A673 (cell line): Measurements from ENCODE around the gene KCNMA1. TPM values are rescaled to one million over a fixed set of nuclear protein-coding genes. Genes with fewer than 3 reads are reported as not detected.

Experiments used
- BruUV-seq: library from RNA; stranded (reverse); fragments of 400-500 nt; replicated peaks from 2 replicates; lab custom pipeline; 2021; lab: Mats Ljungman, UMichigan
- CTCF ChIA-PET: fragments of 300-600 bp; sonication (Branson Sonifier 250); formaldehyde crosslinking; loops from one replicate; lab custom pipeline; 2022; ENCODE audit warnings: antibody characterized with exemption; lab: Charles Lee
- POLR2A ChIA-PET: fragments of 300-600 bp; sonication (Branson Sonifier 250); formaldehyde crosslinking; loops from one replicate; lab custom pipeline; 2022; ENCODE audit warnings: antibody characterized with exemption; ENCODE audit not compliant: low non-redundant PET; lab: Charles Lee
- DNase-seq: peaks from one replicate; pipeline ENCODE4 v3.0.0-alpha.2; 2015; ENCODE audit warnings: low spot score
- H3K27ac ChIP-seq: fragments of 200-600 bp; sonication (generic); 2 replicates; pipeline ENCODE4 v1.5.1; 2016; ENCODE audit warnings: mixed run types, low read depth, mild to moderate bottlenecking, mixed read lengths, antibody characterized with exemption, low read length; ENCODE audit not compliant: poor library complexity, severe bottlenecking
- H3K27me3 ChIP-seq: fragments of 200-600 bp; sonication (generic); replicated peaks from 2 replicates; pipeline ENCODE4 v1.6.1; 2017; ENCODE audit warnings: mixed run types, low read depth, mild to moderate bottlenecking, mixed read lengths, antibody characterized with exemption, low read length; ENCODE audit not compliant: insufficient read depth, poor library complexity
- H3K36me3 ChIP-seq: fragments of 200-600 bp; sonication (generic); 2 replicates; pipeline ENCODE4 v1.6.1; 2016; ENCODE audit warnings: mixed run types, mild to moderate bottlenecking, mixed read lengths, antibody characterized with exemption, low read length; ENCODE audit not compliant: insufficient read depth, poor library complexity, severe bottlenecking
- H3K4me1 ChIP-seq: fragments of 200-600 bp; sonication (generic); 2 replicates; pipeline ENCODE4 v1.6.1; 2017; ENCODE audit warnings: mixed run types, mild to moderate bottlenecking, mixed read lengths, antibody characterized with exemption, low read length; ENCODE audit not compliant: insufficient read depth, poor library complexity, severe bottlenecking
- H3K4me3 ChIP-seq: fragments of 200-600 bp; sonication (generic); 2 replicates; pipeline ENCODE4 v1.5.1; 2016; ENCODE audit warnings: low read depth, mixed run types, mild to moderate bottlenecking, mixed read lengths, low read length; ENCODE audit not compliant: poor library complexity, severe bottlenecking
- H3K9me3 ChIP-seq: fragments of 200-600 bp; sonication (generic); 2 replicates; pipeline ENCODE4 v1.6.1; 2016; ENCODE audit warnings: mixed run types, low read depth, mild to moderate bottlenecking, mixed read lengths, antibody characterized with exemption, low read length; ENCODE audit not compliant: poor library complexity, severe bottlenecking
- EZH2 ChIP-seq: fragments of 200-600 bp; sonication (generic); IDR thresholded peaks from 2 replicates; pipeline ENCODE4 v1.6.1; 2017; ENCODE audit warnings: borderline replicate concordance, low read depth, mild to moderate bottlenecking, mixed read lengths, antibody characterized with exemption, low read length; ENCODE audit not compliant: poor library complexity, severe bottlenecking
- intact Hi-C: fragments of 100-400 bp; cut with micrococcal nuclease; formaldehyde crosslinking; loops from one replicate; pipeline ENCODE4 v1.10.0; 2022; ENCODE audit not compliant: unreplicated experiment
- total RNA-seq: library from RNA; stranded (reverse); gene quantifications from 2 replicates; pipeline ENCODE4 v1.2.3, GENCODE V29; 2021
- TF ChIP-seq, protein P1 (sequence below): fragments of 300-800, 200-600 bp; sonication (generic); conservative IDR thresholded peaks from 2 replicates; pipeline ENCODE4 v1.5.1; 2017; ENCODE audit warnings: low read depth, mild to moderate bottlenecking, antibody characterized with exemption, low read length, moderate library complexity, mixed read lengths

Gene KCNMA1
- total RNA-seq, 1 experiment from 2014 or later = 0.84 TPM

DNA sequence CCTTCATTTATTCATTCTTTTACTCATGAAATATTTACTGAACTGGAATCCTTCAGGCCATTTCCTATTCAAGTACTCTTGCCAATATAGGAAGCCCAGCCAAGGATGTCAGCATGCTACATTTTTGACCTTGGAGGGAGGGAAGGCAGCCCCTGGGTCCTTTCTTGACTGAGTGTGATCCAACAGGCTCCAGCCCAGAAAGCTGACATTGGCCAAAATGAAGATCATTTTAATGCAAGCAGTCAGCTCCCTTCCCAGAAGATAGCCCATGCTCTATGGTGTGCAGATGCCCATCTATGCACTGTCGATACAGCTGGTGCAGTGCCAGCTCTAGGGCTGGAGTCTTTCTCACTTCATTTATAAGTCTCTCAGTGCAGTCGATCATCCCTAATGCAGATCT is 646.0 kb downstream of the KCNMA1 start:
- H3K36me3 ChIP-seq = no peaks in the 10 kb centered on the region
- BruUV-seq = no TSS peak
- intact Hi-C loops = no loop called here
- CTCF ChIA-PET = no interaction called here
- no peak overlapping the region for H3K4me3 ChIP-seq
- POLR2A ChIA-PET = no interaction called here
- TF ChIP-seq, protein P1, sequence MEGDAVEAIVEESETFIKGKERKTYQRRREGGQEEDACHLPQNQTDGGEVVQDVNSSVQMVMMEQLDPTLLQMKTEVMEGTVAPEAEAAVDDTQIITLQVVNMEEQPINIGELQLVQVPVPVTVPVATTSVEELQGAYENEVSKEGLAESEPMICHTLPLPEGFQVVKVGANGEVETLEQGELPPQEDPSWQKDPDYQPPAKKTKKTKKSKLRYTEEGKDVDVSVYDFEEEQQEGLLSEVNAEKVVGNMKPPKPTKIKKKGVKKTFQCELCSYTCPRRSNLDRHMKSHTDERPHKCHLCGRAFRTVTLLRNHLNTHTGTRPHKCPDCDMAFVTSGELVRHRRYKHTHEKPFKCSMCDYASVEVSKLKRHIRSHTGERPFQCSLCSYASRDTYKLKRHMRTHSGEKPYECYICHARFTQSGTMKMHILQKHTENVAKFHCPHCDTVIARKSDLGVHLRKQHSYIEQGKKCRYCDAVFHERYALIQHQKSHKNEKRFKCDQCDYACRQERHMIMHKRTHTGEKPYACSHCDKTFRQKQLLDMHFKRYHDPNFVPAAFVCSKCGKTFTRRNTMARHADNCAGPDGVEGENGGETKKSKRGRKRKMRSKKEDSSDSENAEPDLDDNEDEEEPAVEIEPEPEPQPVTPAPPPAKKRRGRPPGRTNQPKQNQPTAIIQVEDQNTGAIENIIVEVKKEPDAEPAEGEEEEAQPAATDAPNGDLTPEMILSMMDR = no peak
- no peak for TF ChIP-seq EZH2
- no peak for DNase-seq
- no peaks in the 10 kb centered on the region for H3K9me3 ChIP-seq
- H3K27me3 ChIP-seq = peaks cover 7% of the 10 kb centered on the region
- no peaks in the 10 kb centered on the region for H3K4me1 ChIP-seq
- no peak overlapping the region for H3K27ac ChIP-seq

DNA sequence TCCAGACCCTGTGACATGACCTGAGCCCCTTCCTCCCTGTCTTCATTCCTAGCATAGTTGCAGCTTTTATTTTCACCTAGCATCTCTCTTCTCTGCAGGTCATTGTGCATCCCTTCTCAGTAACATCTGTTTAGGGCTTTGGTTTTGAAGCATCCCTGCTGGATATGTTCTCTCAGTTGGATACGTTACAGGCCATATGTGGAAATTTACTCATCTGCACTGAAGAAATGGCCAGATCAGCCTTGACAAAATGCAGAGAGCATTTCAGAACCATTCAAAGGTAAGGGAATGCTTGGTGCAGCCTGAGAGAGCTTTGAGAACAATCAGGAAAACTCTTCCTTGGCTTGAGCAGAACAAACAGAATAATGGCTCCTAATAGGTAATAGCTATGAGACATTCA is 647.0 kb downstream of the KCNMA1 start:
- Histone ChIP-seq H3K36me3 (no peaks in the 10 kb centered on the region), H3K27ac (no peak overlapping the region), H3K4me1 (no peaks in the 10 kb centered on the region), H3K27me3 (peaks cover 7% of the 10 kb centered on the region), H3K4me3 (no peak overlapping the region), H3K9me3 (no peaks in the 10 kb centered on the region)
- ChIA-PET POLR2A (no interaction called here), CTCF (no interaction called here)
- intact Hi-C loops = no loop called here
- BruUV-seq = no TSS peak
- no peak for DNase-seq
- TF ChIP-seq, protein P1 = no peak
- TF ChIP-seq EZH2 = no peak

DNA sequence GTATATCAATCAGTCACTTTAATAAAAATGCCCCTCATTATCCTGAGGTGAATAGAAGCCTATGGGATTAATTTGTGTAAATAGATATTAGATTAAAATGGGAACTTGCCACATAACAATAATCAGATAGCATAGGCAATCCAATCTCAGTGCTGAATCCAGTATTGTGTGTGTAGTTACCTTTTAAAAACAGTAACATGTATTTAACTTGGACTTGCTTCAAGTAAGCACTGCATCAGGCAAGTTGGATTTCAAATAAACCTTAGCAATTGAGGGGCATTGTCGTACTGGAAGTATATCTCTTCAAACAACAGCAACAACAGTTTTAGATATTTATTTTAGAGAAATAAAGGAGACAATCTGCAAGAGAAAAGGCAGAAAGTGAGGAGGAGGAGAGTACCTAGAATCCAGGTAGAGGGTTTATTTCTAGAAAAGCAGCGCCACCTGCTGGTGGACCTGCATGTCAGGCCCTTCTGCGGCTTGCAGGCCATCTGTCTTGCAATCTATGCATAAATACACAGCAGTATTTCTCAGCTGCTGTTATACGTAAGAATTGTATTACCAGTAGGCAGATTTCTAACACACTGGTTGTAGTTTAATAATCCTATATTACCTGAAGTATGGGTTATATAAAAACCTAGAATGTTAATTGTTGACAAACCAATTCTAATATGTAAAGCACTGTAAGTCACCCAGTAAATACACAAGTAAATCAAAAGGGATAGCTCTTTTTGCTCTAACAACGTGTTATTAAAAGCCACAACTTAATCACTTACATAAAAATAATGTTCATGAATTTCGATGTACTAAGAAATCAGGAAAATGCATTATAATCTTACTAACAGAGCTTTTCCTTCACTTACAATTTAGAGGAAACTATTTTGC is 652.8 kb downstream of the KCNMA1 start:
- no TSS peak for BruUV-seq
- TF ChIP-seq EZH2 = no peak
- TF ChIP-seq, protein P1 = peak; percentile 94
- POLR2A ChIA-PET = no interaction called here
- H3K4me1 ChIP-seq = peaks cover 16% of the 10 kb centered on the region
- no peaks in the 10 kb centered on the region for H3K27me3 ChIP-seq
- no peak overlapping the region for H3K4me3 ChIP-seq
- CTCF ChIA-PET = interaction anchor here (0.8 kb wide), 1 partner anchor 11 kb away, joined by 3 read pairs; no protein-coding TSS in a partner anchor
- H3K36me3 ChIP-seq = no peaks in the 10 kb centered on the region
- intact Hi-C loops = loop anchor here (2.0 to 5.0 kb wide), 2 partner anchors 128 to 438 kb away; no protein-coding TSS in a partner anchor
- H3K27ac ChIP-seq = no peak overlapping the region
- H3K9me3 ChIP-seq = no peaks in the 10 kb centered on the region
- DNase-seq = peak; percentile 72
